Breast epithelium (tissue), 4 donors: Measurements from ENCODE around the gene C11orf86. TPM values are rescaled to one million over a fixed set of nuclear protein-coding genes. Genes with fewer than 3 reads are reported as not detected.

Experiments used
- DNase-seq, 2 donors: peaks; one replicate each; pipeline ENCODE4 v3.0.0-alpha.2; 2019; ENCODE audit warnings: low spot score in 2 of 2
- H3K27ac ChIP-seq, 2 donors: fragments of 200-600 bp; sonication (generic) in 1 of 2; one replicate each; pipeline ENCODE4 v1.5.1; 2016 to 2019; ENCODE audit warnings: mild to moderate bottlenecking in 1 of 2
- H3K27me3 ChIP-seq, 2 donors: fragments of 200-600 bp; sonication (generic) in 1 of 2; one replicate each; pipeline versions ENCODE4 v1.5.1 to v1.6.0; 2017 to 2019; ENCODE audit warnings: control low read depth in 1 of 2, mild to moderate bottlenecking in 1 of 2
- H3K36me3 ChIP-seq: fragments of 200-600 bp; one replicate; pipeline ENCODE4 v1.5.1; 2019
- H3K4me1 ChIP-seq, 2 donors: fragments of 200-600 bp; sonication (generic); one replicate each; pipeline ENCODE4 v1.5.1; 2016 to 2019; ENCODE audit warnings: control low read depth in 1 of 2
- H3K4me3 ChIP-seq, 3 donors: fragments of 200-600 bp; sonication (generic); 1 replicate in 2 of 3; 2 replicates in 1 of 3; pipeline ENCODE4 v1.5.1; 2016 to 2019; ENCODE audit warnings: mild to moderate bottlenecking in 3 of 3, moderate library complexity in 2 of 3
- H3K9me3 ChIP-seq, 2 donors: fragments of 200-600 bp; sonication (generic) in 1 of 2; one replicate each; pipeline ENCODE4 v1.5.1; 2016 to 2019; ENCODE audit warnings: control low read depth in 1 of 2
- POLR2A ChIP-seq: fragments of 450-650 bp; IDR thresholded peaks from one replicate; pipeline ENCODE4 v1.6.1; 2016; ENCODE audit warnings: antibody characterized with exemption, mild to moderate bottlenecking, moderate library complexity
- POLR2AphosphoS5 ChIP-seq, 3 donors: sonication (generic); formaldehyde crosslinking; IDR thresholded peaks; one replicate each; pipeline ENCODE4 v1.6.1; 2017; ENCODE audit warnings: antibody characterized with exemption in 3 of 3
- intact Hi-C: fragments of 100-400 bp; cut with DNase I; formaldehyde crosslinking; loops from one replicate; pipeline ENCODE4 v1.15.1; 2023; ENCODE audit warnings: low total_unique reads
- total RNA-seq, 3 donors: library from RNA; depleted of rRNA; stranded (reverse); fragments of >200 nt; gene quantifications; one replicate each; pipeline ENCODE4 v1.1.0, GENCODE V29; 2016
- TF ChIP-seq, protein P1 (sequence below), 3 donors: fragments of 450-650 bp; IDR thresholded peaks; one replicate each; pipeline ENCODE4 v1.5.1; 2016 to 2017; ENCODE audit warnings: antibody characterized with exemption in 3 of 3, mild to moderate bottlenecking in 3 of 3, moderate library complexity in 3 of 3

Gene C11orf86
- total RNA-seq, 3 donors from 2014 or later: not detected

DNA sequence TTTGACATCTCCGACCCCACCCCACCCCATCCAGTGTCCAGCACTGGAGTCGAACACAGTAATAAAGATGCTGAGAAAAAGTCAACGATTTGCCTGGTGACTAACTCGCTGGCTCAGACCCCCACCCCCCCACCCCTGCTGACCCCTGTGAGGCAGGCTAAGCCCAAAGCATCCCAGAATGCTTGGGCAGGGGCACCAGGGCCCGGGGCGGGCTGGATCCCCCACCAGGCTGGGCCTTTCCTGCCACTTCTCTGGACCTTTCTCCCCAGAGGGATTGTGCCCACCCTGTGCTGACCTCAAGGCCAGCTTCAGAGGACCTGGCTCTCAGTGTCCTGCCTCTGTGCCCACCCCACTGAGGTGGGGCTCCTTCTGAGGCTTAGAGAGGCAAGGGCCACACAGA lies 1.8 kb downstream of the C11orf86 start:
- DNase-seq: no peak
- H3K27ac ChIP-seq: no peak overlapping the region
- peaks cover 0 to 4% of the 10 kb centered on the region in 2 donors for H3K9me3 ChIP-seq
- H3K4me3 ChIP-seq: no peak overlapping the region
- TF ChIP-seq POLR2A (no peak), POLR2AphosphoS5 (IDR thresholded peaks at IDR 0.05) (no peak)
- TF ChIP-seq, protein P1, sequence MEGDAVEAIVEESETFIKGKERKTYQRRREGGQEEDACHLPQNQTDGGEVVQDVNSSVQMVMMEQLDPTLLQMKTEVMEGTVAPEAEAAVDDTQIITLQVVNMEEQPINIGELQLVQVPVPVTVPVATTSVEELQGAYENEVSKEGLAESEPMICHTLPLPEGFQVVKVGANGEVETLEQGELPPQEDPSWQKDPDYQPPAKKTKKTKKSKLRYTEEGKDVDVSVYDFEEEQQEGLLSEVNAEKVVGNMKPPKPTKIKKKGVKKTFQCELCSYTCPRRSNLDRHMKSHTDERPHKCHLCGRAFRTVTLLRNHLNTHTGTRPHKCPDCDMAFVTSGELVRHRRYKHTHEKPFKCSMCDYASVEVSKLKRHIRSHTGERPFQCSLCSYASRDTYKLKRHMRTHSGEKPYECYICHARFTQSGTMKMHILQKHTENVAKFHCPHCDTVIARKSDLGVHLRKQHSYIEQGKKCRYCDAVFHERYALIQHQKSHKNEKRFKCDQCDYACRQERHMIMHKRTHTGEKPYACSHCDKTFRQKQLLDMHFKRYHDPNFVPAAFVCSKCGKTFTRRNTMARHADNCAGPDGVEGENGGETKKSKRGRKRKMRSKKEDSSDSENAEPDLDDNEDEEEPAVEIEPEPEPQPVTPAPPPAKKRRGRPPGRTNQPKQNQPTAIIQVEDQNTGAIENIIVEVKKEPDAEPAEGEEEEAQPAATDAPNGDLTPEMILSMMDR (IDR thresholded peaks at IDR 0.05): no peak
- H3K36me3 ChIP-seq: no peaks in the 10 kb centered on the region
- no peaks in the 10 kb centered on the region for H3K27me3 ChIP-seq
- H3K4me1 ChIP-seq: no peaks in the 10 kb centered on the region
- intact Hi-C loops: no loop called here

DNA sequence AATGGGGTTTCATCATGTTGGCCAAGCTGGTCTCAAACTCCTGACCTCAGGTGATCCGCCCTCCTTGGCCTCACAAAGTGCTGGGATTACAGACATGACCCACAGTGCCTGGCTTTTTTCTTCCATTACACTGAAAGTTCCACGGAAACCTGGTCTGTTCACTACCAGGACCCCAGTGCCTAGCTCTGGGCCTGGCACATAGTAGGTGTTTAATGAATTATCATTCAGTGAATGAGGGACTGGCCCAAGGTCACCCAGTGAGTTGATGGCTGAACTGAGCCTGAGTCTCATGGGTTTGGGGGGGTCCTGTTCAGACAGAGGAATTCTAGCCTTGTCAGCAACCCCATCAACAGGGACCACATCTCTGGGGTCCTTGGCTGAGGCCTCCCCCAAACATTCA lies 3.1 kb downstream of the C11orf86 start:
- Histone ChIP-seq H3K4me3 (no peak overlapping the region), H3K27me3 (no peaks in the 10 kb centered on the region), H3K27ac (no peak overlapping the region), H3K9me3 (peaks cover 0 to 4% of the 10 kb centered on the region in 2 donors), H3K36me3 (no peaks in the 10 kb centered on the region), H3K4me1 (no peaks in the 10 kb centered on the region)
- intact Hi-C loops: no loop called here
- TF ChIP-seq, protein P1 (IDR thresholded peaks at IDR 0.05): no peak
- TF ChIP-seq POLR2AphosphoS5 (IDR thresholded peaks at IDR 0.05): no peak
- TF ChIP-seq POLR2A: no peak
- no peak for DNase-seq

DNA sequence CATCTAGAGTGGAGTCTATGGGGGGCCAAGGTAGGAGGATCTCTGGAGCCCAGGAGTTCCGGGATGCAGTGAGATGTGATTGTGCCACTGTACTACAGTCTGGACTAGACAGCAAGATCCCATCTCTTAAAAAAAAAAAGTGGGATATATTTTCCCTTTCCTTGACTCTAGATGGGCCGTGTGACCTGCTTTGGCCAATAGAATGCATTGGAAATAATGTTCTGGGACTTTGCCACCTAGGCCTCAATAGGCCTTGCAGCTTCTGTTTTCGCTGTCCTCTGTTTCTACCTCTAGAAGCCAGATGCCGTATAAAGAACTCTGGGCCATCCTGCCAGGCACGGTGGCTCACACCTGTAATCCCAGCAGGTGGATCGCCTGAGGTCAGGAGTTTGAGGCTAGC lies 3.6 kb downstream of the C11orf86 start:
- Histone ChIP-seq H3K36me3 (no peaks in the 10 kb centered on the region), H3K4me1 (no peaks in the 10 kb centered on the region), H3K27ac (peak overlapping the region in 1 of 2 donors; percentile 57), H3K4me3 (no peak overlapping the region), H3K27me3 (no peaks in the 10 kb centered on the region), H3K9me3 (peaks cover 0 to 4% of the 10 kb centered on the region in 2 donors)
- TF ChIP-seq POLR2A: no peak
- TF ChIP-seq, protein P1 (IDR thresholded peaks at IDR 0.05): no peak
- TF ChIP-seq POLR2AphosphoS5 (IDR thresholded peaks at IDR 0.05): no peak
- intact Hi-C loops: no loop called here
- DNase-seq: no peak

DNA sequence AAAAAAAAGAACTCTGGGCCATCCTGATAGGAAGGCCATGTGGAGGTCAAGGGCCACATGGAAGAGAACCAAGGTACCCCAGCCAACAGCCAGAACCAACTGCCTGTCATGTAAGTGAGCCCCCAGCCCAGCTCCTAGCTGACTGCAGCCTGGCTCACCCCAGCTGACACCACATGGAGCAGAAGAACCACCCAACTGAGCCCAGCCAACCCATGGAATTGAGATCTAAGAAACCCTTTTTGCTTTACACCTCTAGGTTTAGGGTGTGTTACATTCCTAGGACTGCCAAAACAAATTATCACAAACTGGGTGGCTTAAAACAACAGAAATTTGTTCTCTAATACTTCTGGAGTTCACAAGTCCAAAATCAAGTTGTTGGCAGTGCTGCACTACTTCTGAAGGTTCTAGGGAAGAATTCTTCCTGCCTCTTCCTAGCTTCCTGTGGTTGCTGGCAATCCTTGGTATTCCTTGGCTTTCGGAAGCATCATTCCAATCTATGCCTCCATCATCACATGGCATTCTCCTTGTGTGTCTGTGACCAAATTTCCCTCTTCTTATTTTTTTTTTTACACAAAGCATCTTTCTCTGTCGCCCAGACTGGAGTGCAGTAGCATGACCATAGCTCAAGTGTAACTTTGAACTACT lies 4.4 kb downstream of the C11orf86 start:
- Histone ChIP-seq H3K27me3 (no peaks in the 10 kb centered on the region), H3K4me1 (no peaks in the 10 kb centered on the region), H3K36me3 (no peaks in the 10 kb centered on the region), H3K27ac (peak overlapping the region in 1 of 2 donors; percentile 57), H3K4me3 (no peak overlapping the region), H3K9me3 (peaks cover 0 to 4% of the 10 kb centered on the region in 2 donors)
- TF ChIP-seq, protein P1 (IDR thresholded peaks at IDR 0.05): no peak
- TF ChIP-seq POLR2A (no peak), POLR2AphosphoS5 (IDR thresholded peaks at IDR 0.05) (no peak)
- peak in 1 of 2 donors; percentile 49 for DNase-seq
- intact Hi-C loops: no loop called here

DNA sequence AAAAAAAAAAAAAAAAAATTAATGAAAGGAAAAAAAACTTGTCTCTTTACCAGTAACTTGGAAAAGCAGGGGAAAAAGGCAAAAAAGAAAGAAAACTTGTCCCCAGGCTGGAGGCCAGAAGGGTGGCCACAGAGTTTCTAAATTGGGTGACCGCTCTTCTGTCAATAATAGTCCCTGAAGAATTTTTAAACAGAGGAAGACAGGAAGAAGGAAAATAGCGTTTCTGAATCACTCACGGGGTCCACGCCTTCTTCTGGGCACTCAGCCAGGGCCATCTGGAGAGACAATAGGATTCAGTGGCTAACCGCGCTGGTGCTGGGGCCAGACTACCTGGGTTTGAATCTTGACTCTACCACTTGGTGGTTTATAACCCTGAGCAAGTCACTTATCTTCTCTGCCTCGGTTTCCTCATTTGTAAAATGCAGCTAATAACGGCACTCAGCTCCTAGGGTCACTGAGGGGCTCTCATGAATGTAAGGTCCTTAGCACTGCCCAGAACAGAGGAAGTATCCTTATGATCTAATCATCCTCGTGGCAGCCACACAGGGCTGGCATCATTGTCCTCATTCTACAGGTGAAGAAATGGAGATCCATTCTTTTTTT lies 7.0 kb downstream of the C11orf86 start:
- no peak overlapping the region for H3K4me3 ChIP-seq
- intact Hi-C loops: no loop called here
- H3K4me1 ChIP-seq: peaks cover 0 to 7% of the 10 kb centered on the region in 2 donors
- no peaks in the 10 kb centered on the region for H3K36me3 ChIP-seq
- H3K9me3 ChIP-seq: peaks cover 0 to 4% of the 10 kb centered on the region in 2 donors
- no peaks in the 10 kb centered on the region for H3K27me3 ChIP-seq
- H3K27ac ChIP-seq: peak overlapping the region; percentile 37 to 55
- DNase-seq: peak; percentile 83 to 92
- TF ChIP-seq POLR2AphosphoS5 (IDR thresholded peaks at IDR 0.05): no peak
- TF ChIP-seq, protein P1 (IDR thresholded peaks at IDR 0.05): peak in 1 of 3 donors; percentile 9
